BE2C (cell line): ENCODE results near the gene C1QTNF4.
A peak's percentile ranks its signal among the peaks of the same experiment; 100 is the strongest.

ENCODE experiments used
- DNase-seq: peaks from one replicate; pipeline ENCODE4 v3.0.0-alpha.2; 2020
- H3K27me3 ChIP-seq: fragments of 250-450 bp; sonication (Bioruptor Pico); 2 replicates; pipeline ENCODE4 v1.5.1; 2020; ENCODE audit warnings: mild to moderate bottlenecking
- H3K36me3 ChIP-seq: fragments of 250-450 bp; sonication (Bioruptor Pico); 2 replicates; pipeline ENCODE4 v1.5.1; 2020; ENCODE audit warnings: mild to moderate bottlenecking
- H3K4me1 ChIP-seq: fragments of 250-450 bp; sonication (Bioruptor Pico); 2 replicates; pipeline ENCODE4 v1.5.1; 2020
- H3K4me3 ChIP-seq: 2 replicates; pipeline ENCODE4 v1.5.1; 2011; ENCODE audit warnings: low read depth, low read length
- H3K9me3 ChIP-seq: fragments of 250-450 bp; sonication (Bioruptor Pico); 2 replicates; pipeline ENCODE4 v1.5.1; 2020
- CTCF ChIP-seq: IDR thresholded peaks from 2 replicates; pipeline ENCODE4 v1.5.1; 2012; ENCODE audit warnings: mild to moderate bottlenecking, low read depth, low read length

C1QTNF4 gene

DNA sequence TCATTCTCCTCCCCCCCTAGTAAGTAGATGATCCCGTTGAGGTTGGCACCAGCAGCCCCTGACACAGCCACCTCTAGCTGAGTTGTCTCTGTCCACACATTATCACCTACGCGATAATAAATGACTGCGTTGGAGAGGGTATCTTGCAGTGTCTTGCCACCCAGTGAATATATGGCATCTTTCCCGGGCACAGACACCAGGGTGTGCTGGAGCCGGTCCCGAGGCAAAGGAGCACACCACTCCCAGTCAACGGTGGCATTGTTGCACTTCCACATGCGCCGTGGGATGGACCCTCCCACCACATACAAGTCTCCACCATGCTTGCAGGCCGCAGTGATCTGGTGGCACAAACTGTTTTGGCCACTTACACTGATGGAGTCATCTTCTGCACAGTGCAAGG, 20.9 kb downstream of the C1QTNF4 start:
- H3K9me3 ChIP-seq, result no peaks in the 10 kb centered on the region
- peaks cover 12% of the 10 kb centered on the region for H3K36me3 ChIP-seq
- TF ChIP-seq CTCF, result no peak

GRCh38 chr11:47572715-47573255, 21.4 kb downstream of the C1QTNF4 start:
- Histone ChIP-seq H3K9me3 (no peaks in the 10 kb centered on the region), H3K27me3 (no peaks in the 10 kb centered on the region), H3K4me3 (no peak overlapping the region), H3K4me1 (no peaks in the 10 kb centered on the region), H3K36me3 (peaks cover 12% of the 10 kb centered on the region)
- TF ChIP-seq CTCF, result no peak
- peak; percentile 43 for DNase-seq

More for the DNA sequence above, 20.9 kb downstream of the C1QTNF4 start:
- H3K4me3 ChIP-seq, result no peak overlapping the region
- no peak for DNase-seq
- H3K27me3 ChIP-seq, result no peaks in the 10 kb centered on the region
- H3K4me1 ChIP-seq, result no peaks in the 10 kb centered on the region

DNA sequence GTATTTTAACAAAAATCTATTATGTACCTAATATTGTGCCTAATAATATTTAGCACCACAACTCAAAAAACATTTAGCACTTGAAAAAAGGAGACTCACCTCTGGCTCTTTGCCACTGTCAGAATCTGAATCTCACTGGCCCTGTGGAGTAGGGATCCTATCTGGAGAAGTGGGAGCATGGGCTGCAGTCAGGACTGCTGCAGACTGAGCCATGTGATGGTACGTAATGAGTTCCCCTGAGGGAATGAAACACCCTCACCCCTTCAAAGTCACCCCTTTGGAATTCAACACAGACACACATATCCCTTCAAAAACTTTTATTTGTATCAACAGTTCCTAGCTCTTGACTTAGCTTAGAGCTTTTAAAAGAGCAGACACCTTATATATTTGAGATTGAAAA, 22.3 kb downstream of the C1QTNF4 start:
- Histone ChIP-seq H3K27me3 (no peaks in the 10 kb centered on the region), H3K4me1 (no peaks in the 10 kb centered on the region), H3K9me3 (no peaks in the 10 kb centered on the region), H3K4me3 (no peak overlapping the region), H3K36me3 (peaks cover 12% of the 10 kb centered on the region)
- DNase-seq, result no peak
- no peak for TF ChIP-seq CTCF

DNA sequence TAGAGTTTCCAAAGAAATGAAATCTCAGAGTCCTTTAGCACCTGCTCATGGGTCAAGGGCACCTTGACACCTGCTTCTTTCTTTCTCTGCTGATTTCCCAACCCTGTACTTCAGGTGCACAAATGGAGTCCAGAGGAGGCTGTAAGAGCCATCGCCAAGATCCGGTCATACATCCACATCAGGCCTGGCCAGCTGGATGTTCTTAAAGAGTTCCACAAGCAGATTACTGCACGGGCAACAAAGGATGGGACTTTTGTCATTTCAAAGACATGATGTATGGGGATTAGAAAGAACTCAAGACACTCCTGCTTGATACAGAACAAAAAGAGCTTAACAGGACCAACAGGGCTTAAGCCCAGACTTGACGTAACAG, 22.9 kb downstream of the C1QTNF4 start:
- no peak for DNase-seq
- peaks cover 12% of the 10 kb centered on the region for H3K36me3 ChIP-seq
- no peaks in the 10 kb centered on the region for H3K27me3 ChIP-seq
- H3K4me3 ChIP-seq, result no peak overlapping the region
- no peaks in the 10 kb centered on the region for H3K4me1 ChIP-seq
- H3K9me3 ChIP-seq, result no peaks in the 10 kb centered on the region
- TF ChIP-seq CTCF, result no peak

GRCh38 chr11:47570651-47571356, 23.4 kb downstream of the C1QTNF4 start:
- H3K36me3 ChIP-seq, result peaks cover 12% of the 10 kb centered on the region
- no peak for TF ChIP-seq CTCF

GRCh38 chr11:47569646-47570045, 24.6 kb downstream of the C1QTNF4 start:
- Histone ChIP-seq H3K36me3 (peaks cover 12% of the 10 kb centered on the region), H3K4me1 (no peaks in the 10 kb centered on the region), H3K9me3 (no peaks in the 10 kb centered on the region), H3K27me3 (no peaks in the 10 kb centered on the region), H3K4me3 (no peak overlapping the region)
- DNase-seq, result no peak
- TF ChIP-seq CTCF, result no peak

More at GRCh38 chr11:47570651-47571356, 23.4 kb downstream of the C1QTNF4 start:
- H3K27me3 ChIP-seq, result no peaks in the 10 kb centered on the region
- no peaks in the 10 kb centered on the region for H3K9me3 ChIP-seq
- DNase-seq, result no peak
- H3K4me3 ChIP-seq, result no peak overlapping the region
- H3K4me1 ChIP-seq, result no peaks in the 10 kb centered on the region
